SK-N-SH (cell line): Measurements from ENCODE around the gene ZNF425. TPM values are rescaled to one million over a fixed set of nuclear protein-coding genes. Genes with fewer than 3 reads are reported as not detected.
A peak's percentile ranks its signal among the peaks of the same experiment; 100 is the strongest.

ENCODE experiments used
- CTCF ChIA-PET: fragments of 300-600, 350-600 bp; formaldehyde crosslinking; extraction: SDS; loops from one replicate; lab custom pipeline; 2021; lab: Yijun Ruan, JAX
- POLR2A ChIA-PET: fragments of 350-600 bp; sonication (Branson Sonifier 250); formaldehyde crosslinking; extraction: SDS; loops from one replicate; lab custom pipeline; 2020; ENCODE audit warnings: antibody characterized with exemption, inconsistent platforms; lab: Yijun Ruan, JAX
- DNase-seq: peaks from one replicate; pipeline ENCODE4 v3.0.0; 2012
- H2AFZ ChIP-seq: fragments of 200-600 bp; sonication (generic); 2 replicates; pipeline ENCODE4 v1.8.1; 2016; ENCODE audit warnings: antibody characterized with exemption, mild to moderate bottlenecking, low read depth
- H3F3A ChIP-seq: fragments of 200-600 bp; sonication (generic); replicated peaks from 2 replicates; pipeline ENCODE3; 2016; ENCODE audit warnings: antibody characterized with exemption, mild to moderate bottlenecking; ENCODE audit not compliant: insufficient read depth
- H3K27ac ChIP-seq, 2 experiments: fragments of 200-500 bp in 1 of 2; fragments of 200-600 bp in 1 of 2; sonication (Bioruptor generic) in 1 of 2; sonication (generic), shearing (Covaris generic) in 1 of 2; 2 replicates each; pipeline versions ENCODE4 v1.5.1 to v1.6.1; 2014 to 2016; ENCODE audit warnings: low read depth in 2 of 2, inconsistent platforms in 1 of 2, low read length in 1 of 2, mild to moderate bottlenecking in 1 of 2, mixed read lengths in 1 of 2
- H3K27me3 ChIP-seq: fragments of 200-600 bp; sonication (generic), shearing (Covaris generic); 2 replicates; pipeline ENCODE4 v1.6.1; 2016; ENCODE audit warnings: mixed run types; ENCODE audit not compliant: insufficient read depth
- H3K36me3 ChIP-seq, 2 experiments: fragments of 200-500 bp in 1 of 2; fragments of 200-600 bp in 1 of 2; sonication (Bioruptor generic) in 1 of 2; sonication (generic) in 1 of 2; replicated peaks in 1 of 2; 2 replicates each; pipeline versions ENCODE3 to v1.5.1; 2014 to 2016; ENCODE audit warnings: low read length in 1 of 2, mild to moderate bottlenecking in 1 of 2; ENCODE audit not compliant: insufficient read depth in 2 of 2, control insufficient read depth in 1 of 2
- H3K4me1 ChIP-seq, 2 experiments: fragments of 200-500 bp in 1 of 2; fragments of 200-600 bp in 1 of 2; sonication (Bioruptor generic) in 1 of 2; sonication (generic), shearing (Covaris generic) in 1 of 2; 2 replicates each; pipeline versions ENCODE4 v1.5.1 to v1.6.1; 2014 to 2016; ENCODE audit warnings: low read depth in 1 of 2, low read length in 1 of 2, mixed run types in 1 of 2; ENCODE audit not compliant: insufficient read depth in 2 of 2, control insufficient read depth in 1 of 2
- H3K4me2 ChIP-seq: fragments of 200-600 bp; sonication (generic), shearing (Covaris generic); 2 replicates; pipeline ENCODE4 v1.6.1; 2017; ENCODE audit warnings: mixed run types
- H3K4me3 ChIP-seq, 2 experiments: fragments of 200-500 bp in 1 of 2; fragments of 200-600 bp in 1 of 2; sonication (Bioruptor generic) in 1 of 2; sonication (generic), shearing (Covaris generic) in 1 of 2; 2 replicates each; pipeline versions ENCODE4 v1.5.1 to v1.8.1; 2014 to 2016; ENCODE audit warnings: low read depth in 2 of 2, inconsistent platforms in 1 of 2, low read length in 1 of 2, mild to moderate bottlenecking in 1 of 2, mixed read lengths in 1 of 2, moderate library complexity in 1 of 2
- H3K79me2 ChIP-seq: fragments of 200-600 bp; sonication (generic); 2 replicates; pipeline ENCODE4 v1.8.1; 2017; ENCODE audit warnings: mild to moderate bottlenecking; ENCODE audit not compliant: insufficient read depth
- H3K9ac ChIP-seq: fragments of 200-600 bp; sonication (generic); 2 replicates; pipeline ENCODE4 v1.6.1; 2017; ENCODE audit warnings: mixed run types
- H3K9me2 ChIP-seq: fragments of 200-600 bp; sonication (generic); 2 replicates; pipeline ENCODE4 v1.6.1; 2017; ENCODE audit warnings: mixed run types
- H3K9me3 ChIP-seq: fragments of 200-600 bp; sonication (generic); 2 replicates; pipeline ENCODE4 v1.6.1; 2017; ENCODE audit warnings: mixed run types, mild to moderate bottlenecking, moderate library complexity
- H4K20me1 ChIP-seq: fragments of 200-600 bp; sonication (generic); 2 replicates; pipeline ENCODE4 v1.6.1; 2017; ENCODE audit warnings: mild to moderate bottlenecking, mixed run types; ENCODE audit not compliant: insufficient read depth
- ELF1 ChIP-seq: IDR thresholded peaks from 2 replicates; pipeline ENCODE4 v1.4.0; 2012
- EZH2phosphoT487 ChIP-seq: fragments of 200-600 bp; sonication (generic); IDR thresholded peaks from 2 replicates; pipeline ENCODE4 v1.6.1; 2017; ENCODE audit warnings: low read depth, mixed run types, mild to moderate bottlenecking, antibody characterized with exemption, moderate library complexity, borderline replicate concordance
- FOXJ3 ChIP-seq: sonication (generic); formaldehyde crosslinking; IDR thresholded peaks from 2 replicates; pipeline ENCODE4 v1.5.1; 2020; ENCODE audit warnings: mild to moderate bottlenecking, missing genetic modification reagents
- FOXM1 ChIP-seq: IDR thresholded peaks from 2 replicates; pipeline ENCODE4 v1.4.0; 2012; ENCODE audit warnings: low read depth, mild to moderate bottlenecking
- GABPA ChIP-seq: IDR thresholded peaks from 2 replicates; pipeline ENCODE4 v1.4.0; 2012; ENCODE audit warnings: low read depth, mild to moderate bottlenecking
- GATA2 ChIP-seq: sonication (generic); formaldehyde crosslinking; IDR thresholded peaks from 2 replicates; pipeline ENCODE4 v1.5.0; 2020; ENCODE audit warnings: mild to moderate bottlenecking, missing genetic modification reagents
- IRF3 ChIP-seq: fragments of 150-350 bp; IDR thresholded peaks from 2 replicates; pipeline ENCODE4 v1.6.1; 2016; ENCODE audit warnings: mild to moderate bottlenecking, low read depth, low read length
- JUND ChIP-seq: IDR thresholded peaks from 2 replicates; pipeline ENCODE4 v1.4.0; 2012
- MEF2A ChIP-seq: IDR thresholded peaks from 2 replicates; pipeline ENCODE4 v1.4.0; 2012; ENCODE audit warnings: low read depth, borderline replicate concordance
- MXI1 ChIP-seq: IDR thresholded peaks from 2 replicates; pipeline ENCODE4 v1.6.1; 2012; ENCODE audit warnings: mild to moderate bottlenecking, low read depth, low read length, improper control_type of control experiment
- NFIC ChIP-seq: IDR thresholded peaks from 2 replicates; pipeline ENCODE4 v1.4.0; 2012; ENCODE audit warnings: borderline replicate concordance
- PBX3 ChIP-seq: IDR thresholded peaks from 2 replicates; pipeline ENCODE4; 2012
- POLR2AphosphoS5 ChIP-seq: IDR thresholded peaks from 2 replicates; pipeline ENCODE4 v1.6.1; 2012; ENCODE audit warnings: low read depth, low read length
- REST ChIP-seq: IDR thresholded peaks from 2 replicates; pipeline ENCODE4 v1.6.1; 2012; ENCODE audit warnings: mild to moderate bottlenecking, low read depth, low read length, moderate library complexity
- RXRA ChIP-seq: IDR thresholded peaks from 2 replicates; pipeline ENCODE4 v1.4.0; 2012; ENCODE audit warnings: low read depth, mild to moderate bottlenecking, borderline replicate concordance
- SIN3A ChIP-seq: IDR thresholded peaks from 2 replicates; pipeline ENCODE4 v1.6.1; 2012; ENCODE audit warnings: low read depth, mild to moderate bottlenecking, low read length, moderate library complexity, borderline replicate concordance
- TAF1 ChIP-seq: IDR thresholded peaks from 2 replicates; pipeline ENCODE4 v1.6.1; 2012; ENCODE audit warnings: low read depth, mild to moderate bottlenecking, low read length, moderate library complexity, borderline replicate concordance
- TCF12 ChIP-seq: IDR thresholded peaks from 2 replicates; pipeline ENCODE4 v1.4.0; 2012
- USF1 ChIP-seq: IDR thresholded peaks from 2 replicates; pipeline ENCODE4 v1.4.0; 2012; ENCODE audit warnings: low read depth, borderline replicate concordance
- USF2 ChIP-seq: fragments of 150-350 bp; IDR thresholded peaks from 2 replicates; pipeline ENCODE4 v1.6.1; 2017; ENCODE audit warnings: antibody characterized with exemption, low read length, low read depth, borderline replicate concordance
- YY1 ChIP-seq: IDR thresholded peaks from 2 replicates; pipeline ENCODE4 v1.4.0; 2012; ENCODE audit warnings: low read depth, mild to moderate bottlenecking
- ZBTB33 ChIP-seq: IDR thresholded peaks from 2 replicates; pipeline ENCODE4 v1.4.0; 2012; ENCODE audit warnings: low read depth, borderline replicate concordance
- WGBS: methylation state at CpG from one replicate; pipeline ENCODE4 v1.1.6; 2017; ENCODE audit warnings: low lambda C conversion rate; 5-methylcytosine and 5-hydroxymethylcytosine counted together
- polyA plus RNA-seq, 3 experiments: library from polyadenylated mRNA; depleted of rRNA; stranded (reverse); fragments of >200 nt; gene quantifications; 2 replicates each; pipeline ENCODE4 v1.2.3, GENCODE V29; 2012

Gene ZNF425
- polyA plus RNA-seq, 1 of the 3 experiments (the other 2 are of a cell fraction) = 1.4 TPM

- CTCF ChIA-PET = interaction anchor here (0.6 to 1.8 kb wide), 10 partner anchors 10 to 127 kb away, joined by 3 to 10 read pairs (median 3); partner anchors contain the start of gene ZNF425
- TF ChIP-seq IRF3 (no peak), GATA2 (CRISPR knock-in tag) (no peak), FOXJ3 (CRISPR knock-in tag) (0 out of 2 replicates have a peak, but pooled peaks have one; percentile 53), FOXM1 (no peak), REST (peak; percentile 54; the same call in 1 of the 2 replicates), MEF2A (no peak), ELF1 (peak; percentile 48; the same call in 1 of the 2 replicates), GABPA (no peak), SIN3A (peak; percentile 93; the same call in 1 of the 2 replicates), USF2 (no peak), EZH2phosphoT487 (no peak), RXRA (no peak), NFIC (peak; percentile 39), TAF1 (peak; percentile 94), JUND (no peak), POLR2AphosphoS5 (peak; percentile 92), TCF12 (no peak), ZBTB33 (0 out of 2 replicates have a peak, but pooled peaks have one; percentile 13), YY1 (peak; percentile 37; the same call in 1 of the 2 replicates), PBX3 (peak; percentile 21; the same call in 1 of the 2 replicates), USF1 (no peak; the same call in 1 of the 2 replicates), MXI1 (peak; percentile 82)
Measured at GRCh38 chr7:149090397-149091195, 35.5 kb downstream of the ZNF425 start, which contains the start of gene ZNF786. Gene ZNF786, minus strand, starts transcription at chr7:149090718. Its CDS starts 78 bp downstream, at chr7:149090640.

More at GRCh38 chr7:149090397-149091195, 35.5 kb downstream of the ZNF425 start, which contains the start of gene ZNF786:
- no peaks in the 10 kb centered on the region for H3K9me2 ChIP-seq
- POLR2A ChIA-PET = interaction anchor here (0.6 kb wide), 1 partner anchor 25 kb away, joined by 3 read pairs; no protein-coding TSS in a partner anchor
- peaks cover 0 to 11% of the 10 kb centered on the region in 2 experiments for H3K36me3 ChIP-seq
- H2AFZ ChIP-seq = peak within 1 kb of the TSS; percentile 99
- WGBS = 2% methylated on average over 40 of the region's 77 CpGs
- H3F3A ChIP-seq = peaks cover 20% of the 10 kb centered on the region
- no peaks in the 10 kb centered on the region; a peak in 1 of 4 replicates for H3K4me1 ChIP-seq
- no peaks in the 10 kb centered on the region for H3K27me3 ChIP-seq
- peak within 1 kb of the TSS; percentile 83 to 91 for H3K27ac ChIP-seq
- peak within 1 kb of the TSS; percentile 67 to 94 for H3K4me3 ChIP-seq
- peaks cover 47% of the 10 kb centered on the region for H3K79me2 ChIP-seq
- peak within 1 kb of the TSS; percentile 96 for H3K4me2 ChIP-seq
- no peaks in the 10 kb centered on the region for H4K20me1 ChIP-seq
- DNase-seq = peak; percentile 99
- H3K9me3 ChIP-seq = peaks cover 3% of the 10 kb centered on the region; the same call in 1 of the 2 replicates
- peak within 1 kb of the TSS; percentile 83 for H3K9ac ChIP-seq
